Astrocyte (in vitro differentiated cells and primary cell): Measurements from ENCODE around the gene ZNF662.

ENCODE experiments used
- EZH2 ChIP-seq: IDR thresholded peaks from 2 replicates; pipeline ENCODE4 v1.6.1; 2012; ENCODE audit warnings: mild to moderate bottlenecking, low read length, inconsistent platforms; ENCODE audit not compliant: insufficient read depth
- TF ChIP-seq, protein P1 (sequence below): IDR thresholded peaks from 2 replicates; pipeline ENCODE4 v1.5.1; 2011; ENCODE audit warnings: low read depth, mild to moderate bottlenecking, inconsistent platforms, low read length, moderate library complexity; ENCODE audit not compliant: insufficient read depth

- TF ChIP-seq, protein P1, sequence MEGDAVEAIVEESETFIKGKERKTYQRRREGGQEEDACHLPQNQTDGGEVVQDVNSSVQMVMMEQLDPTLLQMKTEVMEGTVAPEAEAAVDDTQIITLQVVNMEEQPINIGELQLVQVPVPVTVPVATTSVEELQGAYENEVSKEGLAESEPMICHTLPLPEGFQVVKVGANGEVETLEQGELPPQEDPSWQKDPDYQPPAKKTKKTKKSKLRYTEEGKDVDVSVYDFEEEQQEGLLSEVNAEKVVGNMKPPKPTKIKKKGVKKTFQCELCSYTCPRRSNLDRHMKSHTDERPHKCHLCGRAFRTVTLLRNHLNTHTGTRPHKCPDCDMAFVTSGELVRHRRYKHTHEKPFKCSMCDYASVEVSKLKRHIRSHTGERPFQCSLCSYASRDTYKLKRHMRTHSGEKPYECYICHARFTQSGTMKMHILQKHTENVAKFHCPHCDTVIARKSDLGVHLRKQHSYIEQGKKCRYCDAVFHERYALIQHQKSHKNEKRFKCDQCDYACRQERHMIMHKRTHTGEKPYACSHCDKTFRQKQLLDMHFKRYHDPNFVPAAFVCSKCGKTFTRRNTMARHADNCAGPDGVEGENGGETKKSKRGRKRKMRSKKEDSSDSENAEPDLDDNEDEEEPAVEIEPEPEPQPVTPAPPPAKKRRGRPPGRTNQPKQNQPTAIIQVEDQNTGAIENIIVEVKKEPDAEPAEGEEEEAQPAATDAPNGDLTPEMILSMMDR = no peak
- no peak for TF ChIP-seq EZH2
Measured at GRCh38 chr3:42864321-42864950, 41.5 kb upstream of the ZNF662 start.
